Activated T-cell treated with anti-CD3 and anti-CD28 coated beads, Interleukin-2, amount 50 U/mL, for 4 hours (primary cell): ENCODE results near the gene PSMB3. TPM values are rescaled to one million over a fixed set of nuclear protein-coding genes. Genes with fewer than 3 reads are reported as not detected.
"Not testable (repeated sequence)": the region's sequence is repeated elsewhere in the genome, so short reads cannot be mapped to it uniquely, and the experiment has no call there.

Experiments used
- ATAC-seq, 2 donors: fragments of 200-7000 bp; cut with Tn5 transposase; one replicate each; pipeline ENCODE4 v1.10.0; 2021
- DNase-seq: peaks from one replicate; pipeline ENCODE4 v3.0.0-alpha.2; 2020
- H3K27me3 Mint-ChIP-seq: one replicate; pipeline ENCODE4 v1.8.0; 2021; ENCODE audit warnings: low read depth, mixed read lengths
- H3K36me3 Mint-ChIP-seq: one replicate; pipeline ENCODE4 v1.8.0; 2022; ENCODE audit warnings: mixed read lengths; ENCODE audit not compliant: insufficient read depth
- H3K4me1 Mint-ChIP-seq: one replicate; pipeline ENCODE4 v1.8.0; 2021; ENCODE audit warnings: low read depth, mixed read lengths
- H3K4me3 Mint-ChIP-seq: one replicate; pipeline ENCODE4 v1.8.0; 2021; ENCODE audit warnings: mild to moderate bottlenecking, moderate library complexity, mixed read lengths
- H3K9me3 Mint-ChIP-seq: one replicate; pipeline ENCODE4 v1.8.0; 2021; ENCODE audit warnings: mixed read lengths
- total RNA-seq, 3 donors: library from RNA; stranded (reverse); gene quantifications; one replicate each; pipeline ENCODE4 v1.2.1, GENCODE V29; 2021

The PSMB3 gene
- total RNA-seq, 3 donors from 2014 or later: 527 to 569 (median 554) TPM

DNA sequence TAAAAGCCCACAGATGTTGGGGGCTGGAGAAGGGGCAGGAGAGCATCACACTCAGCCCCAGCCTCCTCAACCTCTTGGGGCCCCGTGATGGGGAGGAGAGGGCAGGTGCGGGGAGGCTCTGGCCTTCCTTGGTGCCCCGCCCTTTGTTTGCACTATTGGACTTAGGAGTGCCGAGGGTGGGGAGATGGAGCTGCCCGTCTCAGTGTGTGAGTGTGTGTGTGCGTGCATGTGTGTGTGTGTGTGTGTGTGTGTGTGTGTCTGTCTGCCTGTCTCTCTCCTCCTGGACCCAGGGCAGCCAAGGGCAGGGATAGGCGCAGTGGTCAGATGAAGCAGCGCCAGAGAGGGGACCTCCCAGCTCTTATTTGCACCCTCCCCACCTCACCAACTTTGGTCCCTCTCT, 26.4 kb upstream of the PSMB3 start:
- Mint-ChIP-seq H3K36me3 (peaks cover 11% of the 10 kb centered on the region), H3K4me1 (peaks cover 67% of the 10 kb centered on the region)
- peak; percentile 5 for DNase-seq
- H3K9me3 Mint-ChIP-seq, H3K4me3 Mint-ChIP-seq, H3K27me3 Mint-ChIP-seq, ATAC-seq: not testable (repeated sequence)

- Mint-ChIP-seq H3K36me3 (peaks cover 9% of the 10 kb centered on the region), H3K27me3 (no peaks in the 10 kb centered on the region), H3K9me3 (no peaks in the 10 kb centered on the region), H3K4me1 (peaks cover 79% of the 10 kb centered on the region), H3K4me3 (peak overlapping the region; percentile 70)
- ATAC-seq (peak; percentile 56 to 60), DNase-seq (peak; percentile 77)
These were observed 24.8 kb upstream of the PSMB3 start for GRCh38 chr17:38727736-38728135.

DNA sequence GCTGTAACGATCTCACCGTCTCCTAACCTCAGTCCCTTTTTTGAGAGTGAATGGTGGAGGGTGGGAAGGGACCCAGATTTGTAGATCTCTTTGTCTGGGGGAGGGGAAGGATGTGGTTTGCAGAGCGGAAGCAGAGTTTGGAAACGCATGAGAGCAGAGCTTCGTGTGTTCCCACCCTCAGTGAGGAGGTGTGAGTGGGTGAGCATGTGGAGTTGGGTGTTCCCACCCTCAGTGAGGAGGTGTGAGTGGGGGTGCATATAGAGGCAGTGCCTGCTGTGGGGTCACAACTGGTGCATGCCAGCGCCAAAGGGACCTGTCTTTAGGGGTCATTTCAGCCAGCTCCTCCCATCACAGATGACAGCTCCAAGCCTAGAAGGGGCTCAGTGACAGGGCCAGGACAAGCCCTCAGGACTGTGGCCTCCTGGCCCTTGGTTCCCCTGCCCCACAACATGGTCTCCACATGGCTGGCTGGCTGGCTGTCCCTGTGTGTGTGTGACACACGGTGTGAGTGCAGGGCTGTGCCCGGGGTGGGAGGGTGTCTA, 24.2 kb upstream of the PSMB3 start:
- H3K36me3 Mint-ChIP-seq: peaks cover 9% of the 10 kb centered on the region
- peaks cover 79% of the 10 kb centered on the region for H3K4me1 Mint-ChIP-seq
- no peaks in the 10 kb centered on the region for H3K27me3 Mint-ChIP-seq
- H3K9me3 Mint-ChIP-seq: no peaks in the 10 kb centered on the region
- H3K4me3 Mint-ChIP-seq: peak overlapping the region; percentile 70
- DNase-seq (peak; percentile 70), ATAC-seq (peak; percentile 3 to 4)

DNA sequence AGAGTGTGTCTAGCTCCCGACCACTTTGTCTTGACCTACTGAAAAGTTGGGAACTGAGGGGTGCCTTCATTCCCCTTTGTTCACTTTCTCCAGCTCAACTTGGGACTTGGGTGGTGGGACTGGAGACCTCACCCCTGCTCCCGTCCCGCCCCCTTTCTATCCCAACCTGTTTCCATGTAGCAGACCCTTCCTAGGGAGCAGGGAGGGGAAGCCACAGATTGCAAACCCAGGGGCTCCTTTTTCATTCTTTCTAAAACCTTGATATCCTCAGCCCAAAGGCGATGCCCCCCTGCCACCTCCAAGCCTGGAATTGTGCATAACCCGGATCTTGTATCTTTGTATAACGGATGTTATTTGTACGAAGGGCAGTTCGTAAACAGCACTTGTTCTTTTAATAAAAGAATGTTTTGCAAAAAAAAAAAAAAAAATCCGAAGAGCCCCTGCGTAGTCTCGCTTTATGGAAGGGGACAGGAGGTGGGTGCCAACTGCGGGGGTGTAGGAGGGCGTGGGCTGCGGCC, 23.1 kb upstream of the PSMB3 start:
- DNase-seq (no peak), ATAC-seq (no peak)
- H3K4me1 Mint-ChIP-seq: peaks cover 83% of the 10 kb centered on the region
- H3K9me3 Mint-ChIP-seq: no peaks in the 10 kb centered on the region
- peaks cover 7% of the 10 kb centered on the region for H3K36me3 Mint-ChIP-seq
- no peaks in the 10 kb centered on the region for H3K27me3 Mint-ChIP-seq
- peak overlapping the region; percentile 70 for H3K4me3 Mint-ChIP-seq

DNA sequence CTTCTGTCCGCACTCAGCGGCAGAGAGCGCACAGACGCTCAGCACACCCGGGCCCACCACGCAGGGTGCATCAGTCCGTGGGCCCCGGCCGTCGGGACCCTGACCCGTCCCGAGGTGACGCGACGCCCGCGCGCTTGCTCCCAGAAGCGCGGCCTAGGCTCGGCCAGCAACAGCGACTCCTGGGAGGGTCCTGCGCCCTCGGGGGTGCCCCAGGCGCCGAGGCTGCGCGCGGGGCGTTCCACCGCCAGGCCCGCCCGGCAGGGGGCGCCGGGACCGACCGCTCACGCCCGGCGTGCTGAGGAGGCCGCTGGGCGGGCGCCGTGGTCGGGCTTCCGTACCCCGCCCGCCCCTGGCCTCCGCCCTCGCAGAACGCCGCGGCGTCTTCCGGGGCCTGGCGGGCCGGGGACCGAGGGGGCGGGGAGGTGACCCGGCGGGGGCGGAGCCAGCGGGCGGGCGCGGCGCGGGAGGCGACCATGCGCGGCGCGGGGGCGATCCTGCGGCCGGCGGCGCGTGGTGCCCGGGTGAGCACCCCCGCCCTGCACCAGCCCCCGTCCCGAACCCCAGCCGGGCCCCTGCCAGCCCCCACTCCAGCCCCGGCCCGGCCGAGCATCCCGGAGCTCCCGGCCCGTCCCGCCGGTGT, 22.5 kb upstream of the PSMB3 start, which contains the start of gene CISD3:
Gene CISD3, plus strand, starts transcription at position 456 of the 640 bp plus-strand sequence. Its CDS starts 18 bp downstream, at position 474.
- DNase-seq (peak; percentile 82), ATAC-seq (peak; percentile 74 to 75)
- Mint-ChIP-seq H3K27me3 (no peaks in the 10 kb centered on the region), H3K4me3 (peak within 1 kb of the TSS; percentile 94), H3K36me3 (peaks cover 7% of the 10 kb centered on the region), H3K9me3 (no peaks in the 10 kb centered on the region), H3K4me1 (peaks cover 84% of the 10 kb centered on the region)

GRCh38 chr17:38730526-38731379, 21.8 kb upstream of the PSMB3 start:
- no peak for DNase-seq
- H3K4me1 Mint-ChIP-seq: peaks cover 83% of the 10 kb centered on the region
- no peak for ATAC-seq

DNA sequence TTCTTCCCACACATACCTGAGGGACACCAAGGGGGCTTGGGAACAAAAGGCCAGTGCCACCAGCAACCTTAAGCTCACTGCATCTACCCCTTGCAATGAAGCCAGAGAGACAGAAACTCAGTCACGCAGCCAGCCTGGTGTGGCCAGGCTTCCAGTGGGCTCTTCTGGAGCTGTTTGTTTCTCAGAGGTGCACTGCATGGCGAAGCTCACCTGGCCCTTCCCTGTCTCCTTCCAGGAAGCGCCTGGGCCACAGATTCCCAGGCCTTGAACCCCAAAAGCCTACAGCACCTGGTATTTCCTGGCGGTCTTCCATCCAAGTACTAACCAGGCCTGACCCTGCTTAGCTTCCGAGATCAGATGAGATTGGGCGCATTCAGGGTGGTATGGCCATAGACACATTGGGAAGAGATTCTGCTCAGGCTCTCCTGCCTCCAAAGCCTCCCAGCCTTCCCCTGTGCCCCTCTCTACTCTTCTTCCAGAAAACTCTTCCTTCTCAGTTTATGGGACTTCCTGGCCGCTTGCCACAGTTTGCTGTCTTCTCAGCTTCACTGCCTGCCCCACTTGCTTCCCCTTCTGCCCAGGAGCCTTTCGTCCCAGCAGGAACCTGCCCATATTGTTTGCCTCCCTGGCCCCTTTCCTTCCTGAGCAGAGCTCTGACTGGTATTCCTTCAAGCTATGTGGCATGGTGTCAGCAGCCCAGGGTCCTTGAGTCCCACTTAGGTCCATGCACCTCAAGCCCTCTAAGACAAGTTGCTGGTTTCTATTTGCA, 20.8 kb upstream of the PSMB3 start:
- Mint-ChIP-seq H3K9me3 (no peaks in the 10 kb centered on the region), H3K36me3 (peaks cover 7% of the 10 kb centered on the region), H3K4me3 (peak overlapping the region; percentile 94), H3K27me3 (no peaks in the 10 kb centered on the region), H3K4me1 (peaks cover 78% of the 10 kb centered on the region)
- DNase-seq (no peak), ATAC-seq (no peak)

More at GRCh38 chr17:38730526-38731379, 21.8 kb upstream of the PSMB3 start:
- Mint-ChIP-seq H3K9me3 (no peaks in the 10 kb centered on the region), H3K27me3 (no peaks in the 10 kb centered on the region), H3K4me3 (peak overlapping the region; percentile 94), H3K36me3 (peaks cover 7% of the 10 kb centered on the region)

GRCh38 chr17:38732376-38733281, 19.9 kb upstream of the PSMB3 start:
- Mint-ChIP-seq H3K4me1 (peaks cover 69% of the 10 kb centered on the region), H3K36me3 (peaks cover 5% of the 10 kb centered on the region), H3K27me3 (no peaks in the 10 kb centered on the region), H3K4me3 (peak overlapping the region; percentile 94), H3K9me3 (no peaks in the 10 kb centered on the region)
- ATAC-seq (no peak), DNase-seq (no peak)

DNA sequence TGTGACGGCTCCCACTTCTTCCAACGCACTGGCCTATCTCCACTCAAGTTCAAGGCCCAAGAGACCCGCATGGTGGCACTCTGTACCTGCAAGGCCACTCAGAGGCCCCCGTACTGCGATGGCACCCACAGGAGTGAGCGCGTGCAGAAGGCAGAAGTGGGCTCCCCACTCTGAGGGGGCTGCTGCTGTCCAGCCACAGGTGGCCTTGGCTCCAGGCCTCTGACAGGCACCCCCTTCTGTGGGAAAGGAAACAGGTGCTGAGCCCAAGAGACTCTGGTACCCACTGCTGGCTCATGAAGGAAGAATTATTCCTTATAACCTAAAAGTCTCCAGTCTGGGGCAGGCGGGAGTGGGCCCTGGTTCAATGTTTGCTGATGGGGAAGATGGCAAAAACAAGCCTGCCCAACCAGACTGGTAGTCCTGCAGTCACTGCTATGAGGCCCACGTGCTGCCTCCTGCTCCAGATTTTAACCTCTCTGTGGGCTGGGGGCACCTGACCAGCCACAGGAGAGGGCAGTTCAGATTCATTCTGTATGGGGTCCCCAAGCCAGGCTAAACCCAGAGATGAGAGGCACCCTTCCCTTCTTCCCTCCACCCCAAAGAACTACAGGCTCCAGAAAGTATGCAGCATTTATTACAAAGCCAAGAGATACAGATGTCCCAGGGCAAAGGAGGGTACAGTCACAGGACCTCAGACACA, 19.1 kb upstream of the PSMB3 start:
- H3K36me3 Mint-ChIP-seq: peaks cover 2% of the 10 kb centered on the region
- H3K4me3 Mint-ChIP-seq: no peak overlapping the region

DNA sequence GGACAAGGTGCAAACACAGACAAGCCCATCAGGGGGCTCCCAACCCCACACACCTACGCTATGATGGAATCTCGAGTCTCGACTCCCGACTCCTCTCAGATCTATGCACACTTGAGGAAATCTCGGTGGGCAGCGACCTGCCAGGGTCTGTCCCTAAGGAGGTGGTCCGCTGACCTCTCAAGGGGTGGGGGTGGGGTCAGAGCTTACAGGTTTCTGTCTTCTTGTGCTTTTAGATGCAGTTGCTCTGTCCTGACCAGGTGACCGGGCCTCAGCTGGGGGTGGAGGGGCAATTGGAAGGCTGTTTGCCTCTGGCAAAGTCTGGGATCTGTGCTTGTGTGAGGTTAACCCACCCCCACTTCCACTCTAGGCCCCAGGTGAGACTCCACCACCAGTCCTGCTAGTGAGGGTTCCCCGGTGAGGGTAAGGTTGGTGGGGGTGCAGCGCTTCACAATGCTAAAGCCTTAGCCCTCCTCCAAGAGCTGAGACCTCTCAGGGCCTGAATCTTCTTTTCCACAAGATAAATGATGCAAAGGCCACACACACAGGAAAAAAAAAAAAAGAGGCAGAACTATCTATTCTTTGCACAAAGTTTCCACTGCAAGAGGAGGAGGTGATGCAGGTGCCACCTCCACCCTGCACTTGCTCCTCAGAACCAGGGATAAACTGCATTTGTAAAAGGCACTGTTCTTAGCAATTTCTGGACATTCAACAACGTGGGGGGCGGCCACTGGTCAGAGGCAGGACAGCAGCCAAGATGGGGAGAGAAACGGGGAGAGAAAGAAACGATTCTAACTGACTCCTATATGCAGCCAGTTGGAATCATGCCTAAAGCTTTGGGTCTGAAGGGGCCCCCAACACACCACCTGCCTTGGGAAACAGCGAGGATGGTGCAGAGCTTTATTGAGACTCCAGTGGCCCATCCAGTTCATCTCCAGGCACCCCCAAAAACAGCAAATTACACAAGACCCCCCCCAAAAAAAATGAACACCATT, 18.3 kb upstream of the PSMB3 start:
- ATAC-seq (no peak), DNase-seq (no peak)
- H3K4me1 Mint-ChIP-seq: peaks cover 52% of the 10 kb centered on the region
- peak overlapping the region; percentile 68 for H3K4me3 Mint-ChIP-seq
- no peaks in the 10 kb centered on the region for H3K27me3 Mint-ChIP-seq
- H3K9me3 Mint-ChIP-seq: no peaks in the 10 kb centered on the region
- peaks cover 2% of the 10 kb centered on the region for H3K36me3 Mint-ChIP-seq

More for the DNA sequence above, 19.1 kb upstream of the PSMB3 start:
- H3K4me1 Mint-ChIP-seq: peaks cover 61% of the 10 kb centered on the region
- H3K9me3 Mint-ChIP-seq: no peaks in the 10 kb centered on the region
- H3K27me3 Mint-ChIP-seq: no peaks in the 10 kb centered on the region
- no peak for ATAC-seq
- no peak for DNase-seq

DNA sequence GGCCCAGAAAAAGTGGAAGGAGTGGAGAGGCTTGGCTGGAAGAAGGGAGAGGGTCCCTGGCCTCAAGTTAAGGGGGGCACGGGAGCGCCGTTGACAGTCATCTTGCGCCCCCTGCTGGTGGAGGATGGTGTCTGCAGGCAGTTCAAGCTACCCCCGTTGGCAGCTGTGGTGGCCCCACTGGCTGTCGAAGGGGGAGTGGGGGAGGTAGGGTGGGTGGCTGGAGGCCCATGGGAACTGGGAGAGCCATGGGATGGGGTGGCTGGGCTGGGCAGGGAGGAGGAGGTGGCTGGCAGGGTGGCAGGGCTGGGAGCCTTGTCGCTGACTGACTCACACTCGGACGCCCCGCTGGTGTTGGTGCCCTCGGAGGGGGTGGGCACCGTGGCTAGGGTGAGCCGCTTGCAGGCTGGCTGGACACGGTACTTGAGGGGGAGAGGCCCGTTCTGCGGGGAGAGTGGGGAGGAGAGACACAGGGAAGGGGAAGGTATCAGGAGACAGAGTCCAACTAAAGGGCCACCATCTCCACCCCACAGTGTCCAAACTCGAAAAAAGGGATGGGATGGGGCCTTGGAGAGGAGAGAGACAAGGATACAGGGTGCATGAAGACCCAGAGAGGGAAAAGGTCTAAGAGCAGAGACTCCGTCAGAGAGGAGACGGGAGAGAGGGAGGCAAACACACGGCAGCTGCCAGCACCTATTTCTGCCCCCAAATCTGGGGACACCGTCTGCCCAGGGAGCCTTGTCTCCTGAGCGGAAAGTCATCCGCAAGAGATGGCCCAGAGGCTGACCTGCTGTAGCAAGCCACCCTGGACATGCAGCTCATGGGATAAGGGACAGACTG, 17.2 kb upstream of the PSMB3 start:
- peak; percentile 79 for DNase-seq
- H3K4me3 Mint-ChIP-seq: no peak overlapping the region
- no peaks in the 10 kb centered on the region for H3K9me3 Mint-ChIP-seq
- H3K36me3 Mint-ChIP-seq: peaks cover 2% of the 10 kb centered on the region
- no peak for ATAC-seq
- no peaks in the 10 kb centered on the region for H3K27me3 Mint-ChIP-seq
- peaks cover 48% of the 10 kb centered on the region for H3K4me1 Mint-ChIP-seq
